Measurements from ENCODE around the gene DNAAF1. TPM values are rescaled to one million over a fixed set of nuclear protein-coding genes. Genes with fewer than 3 reads are reported as not detected.

Gene DNAAF1
- polyA plus RNA-seq, 5 donors = 3.6 to 21.5 (median 15.5) TPM

GRCh38 chr16:84156342-84156784 is 11.3 kb downstream of the DNAAF1 start:
- no peak for DNase-seq

- DNase-seq = no peak
These were observed 13.9 kb downstream of the DNAAF1 start for GRCh38 chr16:84159007-84159406.

- DNase-seq = no peak
These were observed 14.7 kb downstream of the DNAAF1 start for GRCh38 chr16:84159800-84160199.

- no peak for DNase-seq
These were observed 15.9 kb downstream of the DNAAF1 start for GRCh38 chr16:84161037-84161436.

- no peak for DNase-seq
These were observed 16.7 kb downstream of the DNAAF1 start for GRCh38 chr16:84161801-84162200.

- no peak for DNase-seq
These were observed 20.6 kb downstream of the DNAAF1 start for GRCh38 chr16:84165746-84166145.

- DNase-seq = no peak
These were observed 21.9 kb downstream of the DNAAF1 start for GRCh38 chr16:84166796-84167695.

GRCh38 chr16:84169765-84170310 is 24.7 kb downstream of the DNAAF1 start:
- DNase-seq = no peak

- no peak for DNase-seq
These were observed 29.3 kb downstream of the DNAAF1 start for GRCh38 chr16:84174396-84174795.

- no peak for DNase-seq
These were observed 30.4 kb downstream of the DNAAF1 start for GRCh38 chr16:84175350-84176081.

GRCh38 chr16:84176192-84177053 is 31.3 kb downstream of the DNAAF1 start:
- DNase-seq = no peak

GRCh38 chr16:84177741-84178073 is 32.6 kb downstream of the DNAAF1 start:
- no peak for DNase-seq

GRCh38 chr16:84178146-84178765 is 33.1 kb downstream of the DNAAF1 start:
- no peak for DNase-seq

GRCh38 chr16:84178892-84179611 is 33.9 kb downstream of the DNAAF1 start:
- DNase-seq = no peak

- DNase-seq = no peak
These were observed 34.7 kb downstream of the DNAAF1 start for GRCh38 chr16:84179612-84180320.

GRCh38 chr16:84180519-84181140 is 35.5 kb downstream of the DNAAF1 start:
- no peak for DNase-seq

- no peak for DNase-seq
These were observed 36.2 kb downstream of the DNAAF1 start for GRCh38 chr16:84181144-84181915.

- no peak for DNase-seq
These were observed 37.0 kb downstream of the DNAAF1 start for GRCh38 chr16:84182104-84182503.

Measured in right lung (tissue), 5 donors.